Activated CD4-positive, alpha-beta T cell treated with anti-CD3 and anti-CD28 coated beads for 1 hour (primary cell): ENCODE measurements around the gene CALD1.

ENCODE experiments used
- DNase-seq: peaks from one replicate; pipeline ENCODE4 v3.0.0-alpha.2; 2020

Gene CALD1

GRCh38 chr7:134788191-134788590 lies 8.8 kb downstream of the CALD1 start:
- DNase-seq, result no peak

DNA sequence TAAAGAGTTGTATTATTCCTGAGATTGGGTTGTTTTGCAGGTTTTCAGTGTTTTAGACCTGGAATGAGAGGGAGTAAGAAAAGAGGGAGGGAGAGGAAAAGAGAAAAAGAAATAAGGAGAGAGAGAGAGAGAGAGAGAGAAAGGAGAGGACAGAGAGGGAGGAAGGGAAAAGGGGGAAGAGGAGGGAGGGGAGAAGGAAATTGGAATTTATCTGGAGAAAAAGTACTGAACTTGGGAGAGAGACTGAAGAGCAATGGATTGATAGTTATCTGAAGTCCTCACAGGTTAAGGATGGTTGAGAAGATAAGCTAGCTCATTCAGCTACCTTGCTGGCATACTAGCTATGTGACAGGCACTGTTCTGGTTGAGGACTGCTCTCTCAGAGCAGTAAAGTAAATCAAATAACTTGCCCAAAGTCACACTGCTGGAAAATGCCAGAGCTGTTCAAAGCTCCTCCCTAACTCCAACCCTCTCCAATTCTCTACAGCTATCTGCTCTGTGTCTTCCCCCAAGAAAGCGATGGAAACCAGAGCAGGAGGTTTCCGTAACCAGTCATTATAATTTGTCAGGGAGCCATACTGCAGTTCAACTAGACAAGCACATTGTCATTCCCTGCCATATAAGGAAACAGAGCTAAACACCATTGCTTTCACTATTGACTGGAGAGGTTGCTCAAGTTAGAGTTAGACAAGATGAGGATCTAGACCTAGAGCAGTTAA lies 10.7 kb downstream of the CALD1 start:
- no peak for DNase-seq

GRCh38 chr7:134792968-134793367 lies 13.5 kb downstream of the CALD1 start:
- no peak for DNase-seq

- no peak for DNase-seq
Observed at GRCh38 chr7:134795231-134795630, 15.8 kb downstream of the CALD1 start.

DNA sequence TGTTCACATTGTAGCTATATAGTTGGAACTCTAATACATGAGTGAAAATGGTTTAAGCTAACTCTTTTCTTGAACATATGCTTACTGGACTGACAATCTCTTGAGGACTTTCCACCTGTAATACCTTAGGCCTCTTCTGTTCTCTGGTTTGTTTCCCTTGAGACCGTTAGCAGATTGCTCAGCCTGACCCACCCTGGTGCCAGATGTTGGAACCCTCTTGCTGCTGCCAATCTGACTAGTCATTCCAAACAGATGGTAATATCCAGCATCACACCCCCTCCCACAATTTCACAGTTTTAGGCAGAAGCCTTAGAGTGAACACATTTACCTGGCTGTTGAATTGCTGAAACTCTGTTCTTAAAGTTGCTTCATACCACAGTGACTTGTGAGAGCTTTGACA lies 18.7 kb downstream of the CALD1 start:
- DNase-seq, result no peak

GRCh38 chr7:134799377-134799776 lies 19.9 kb downstream of the CALD1 start:
- no peak for DNase-seq

- no peak for DNase-seq
Observed at GRCh38 chr7:134802762-134803161, 23.3 kb downstream of the CALD1 start.

DNA sequence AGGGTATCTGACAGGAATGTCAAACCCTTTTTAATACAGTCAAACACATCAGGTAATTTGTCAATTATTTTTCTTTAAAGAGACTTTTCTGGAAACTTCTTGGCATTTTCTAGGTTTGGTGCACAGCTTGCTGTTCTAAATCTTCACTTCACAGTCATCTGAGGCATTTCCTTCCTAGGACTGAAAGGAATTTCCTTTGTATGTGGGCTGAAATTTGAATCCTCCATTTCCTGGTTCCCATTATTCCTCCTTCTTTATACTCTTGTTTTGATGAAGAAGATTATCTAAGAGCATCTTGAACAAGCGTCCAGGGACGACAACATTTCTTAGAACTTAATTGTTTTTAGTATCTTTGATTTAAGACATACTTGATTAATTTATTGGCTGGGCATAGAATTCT lies 24.9 kb downstream of the CALD1 start:
- DNase-seq, result no peak

GRCh38 chr7:134804854-134805253 lies 25.4 kb downstream of the CALD1 start:
- DNase-seq, result no peak

- no peak for DNase-seq
Observed at GRCh38 chr7:134806197-134806596, 26.8 kb downstream of the CALD1 start.

DNA sequence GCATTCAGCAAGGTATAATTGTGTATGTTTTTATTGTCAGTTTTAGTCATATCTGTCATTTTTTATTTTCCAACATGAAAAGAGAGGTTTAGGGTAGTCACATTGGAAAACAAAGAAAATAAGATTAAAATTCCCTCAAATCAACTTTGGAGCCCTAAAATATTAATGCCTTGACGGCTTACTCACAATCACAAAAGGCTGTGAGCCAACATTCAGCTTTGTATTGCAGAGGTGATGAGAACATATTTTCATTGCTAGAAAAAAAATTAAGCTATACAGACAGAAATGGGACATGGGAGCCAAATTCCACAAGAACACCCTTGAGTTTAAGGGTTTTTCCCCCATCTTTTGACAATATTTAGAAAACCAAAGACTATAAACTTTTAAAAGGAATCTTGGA lies 30.2 kb downstream of the CALD1 start:
- DNase-seq, result no peak

- DNase-seq, result no peak
Observed at GRCh38 chr7:134811765-134812164, 32.3 kb downstream of the CALD1 start.

DNA sequence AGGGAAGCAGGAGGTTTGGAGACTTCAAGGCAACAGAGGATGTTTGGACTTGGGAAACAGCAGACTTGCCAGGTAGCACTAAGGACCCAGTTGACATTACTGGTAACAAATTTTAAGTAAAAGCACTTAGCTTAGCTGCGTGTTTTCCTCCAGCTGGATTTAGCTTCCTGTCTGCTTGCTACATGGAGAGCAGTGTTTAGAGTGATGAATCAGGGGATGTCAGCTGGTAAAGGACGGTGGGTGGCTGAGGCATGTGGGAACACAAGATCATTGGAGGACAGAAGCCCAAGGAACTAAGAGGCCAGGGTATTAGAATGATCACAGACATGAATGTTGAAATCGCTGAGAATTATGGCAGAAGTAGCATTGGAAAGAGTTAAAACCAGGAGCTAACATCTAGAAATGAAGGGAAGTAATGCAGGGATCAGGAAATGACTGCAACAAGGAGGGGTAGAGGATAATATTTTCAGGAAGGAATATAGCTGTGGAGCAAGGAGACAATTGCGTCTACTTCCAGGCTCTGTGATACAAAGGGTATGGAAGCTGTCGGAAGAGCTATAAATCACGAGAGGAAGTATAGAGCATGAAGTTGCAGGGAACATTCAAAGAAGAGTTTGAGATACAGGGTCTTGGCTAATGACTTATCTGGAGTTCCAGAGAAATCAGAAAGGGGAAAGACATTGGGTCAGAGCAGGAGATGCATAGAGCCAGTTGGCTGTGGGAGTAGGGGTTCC lies 34.4 kb downstream of the CALD1 start:
- DNase-seq, result no peak

DNA sequence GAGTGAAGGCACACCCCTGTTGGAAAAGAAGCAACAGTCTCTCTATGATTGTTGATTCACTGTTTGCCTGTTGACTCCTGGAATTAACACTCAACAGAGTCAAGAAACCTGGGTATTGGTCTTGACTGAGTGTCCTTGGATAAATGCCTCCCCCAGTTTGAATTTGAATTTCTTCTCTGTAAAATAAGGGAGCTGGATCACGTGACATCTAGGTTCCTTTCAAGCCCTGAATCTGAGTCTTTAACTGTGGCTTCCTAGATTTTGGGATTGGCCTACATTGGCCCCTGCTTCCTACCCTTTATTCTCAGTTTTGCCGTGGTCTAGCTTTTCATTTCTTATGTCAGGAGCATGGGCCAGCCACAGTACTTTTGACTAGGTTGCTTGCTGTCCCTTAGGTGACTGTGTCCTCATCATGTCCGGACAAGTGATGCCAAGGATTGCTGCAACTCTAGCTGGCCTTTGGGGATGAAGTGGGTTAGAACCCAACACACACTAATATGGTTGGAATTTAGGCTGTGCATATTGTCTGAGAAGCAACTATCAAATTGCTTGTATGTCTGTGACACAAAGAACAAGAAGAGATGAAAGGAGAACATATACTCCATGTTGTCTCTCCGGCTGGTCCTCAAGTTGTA lies 35.4 kb downstream of the CALD1 start:
- no peak for DNase-seq

GRCh38 chr7:134818613-134819345 lies 39.3 kb downstream of the CALD1 start:
- no peak for DNase-seq

- no peak for DNase-seq
Observed at GRCh38 chr7:134819401-134819800, 40.0 kb downstream of the CALD1 start.

GRCh38 chr7:134820295-134820694 lies 40.9 kb downstream of the CALD1 start:
- no peak for DNase-seq

DNA sequence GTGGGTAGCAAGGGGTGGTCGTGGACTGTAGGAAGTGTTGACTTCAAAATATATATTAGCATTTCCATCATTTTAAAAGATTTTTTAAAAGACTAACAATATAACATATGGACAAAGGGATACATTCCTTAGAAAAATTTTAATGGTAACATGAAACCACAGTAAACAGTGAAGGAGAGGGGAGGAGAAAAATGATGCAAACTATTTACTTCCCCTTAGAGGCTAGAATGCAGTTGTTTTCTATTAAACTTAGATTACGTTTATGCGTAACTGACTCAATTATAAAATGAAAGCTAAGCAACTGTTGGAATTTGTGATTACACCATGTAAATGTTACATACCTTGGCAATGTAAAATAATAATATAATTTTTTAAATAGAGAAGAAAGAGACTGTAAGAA lies 41.3 kb downstream of the CALD1 start:
- no peak for DNase-seq

GRCh38 chr7:134823400-134823799 lies 44.0 kb downstream of the CALD1 start:
- DNase-seq, result no peak

DNA sequence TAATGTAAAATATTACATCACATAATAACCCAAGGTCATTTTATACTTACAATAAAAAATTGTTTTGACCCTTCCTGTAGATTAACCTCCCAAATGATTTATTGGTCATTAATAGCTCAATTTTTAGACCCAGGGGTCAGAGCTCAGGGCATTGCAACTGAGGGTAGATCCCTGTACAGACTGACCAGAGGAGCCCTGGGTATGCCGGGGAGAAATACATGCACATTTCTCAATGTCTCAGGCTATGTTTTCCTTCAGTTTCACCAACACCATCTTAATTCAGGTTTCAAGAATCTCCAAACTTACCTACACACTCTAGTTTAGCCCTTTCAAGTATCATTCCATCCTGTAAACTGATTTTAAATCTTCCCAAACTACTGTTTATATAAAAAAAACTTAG lies 46.2 kb downstream of the CALD1 start:
- DNase-seq, result no peak

- DNase-seq, result no peak
Observed at GRCh38 chr7:134826105-134826504, 46.7 kb downstream of the CALD1 start.

DNA sequence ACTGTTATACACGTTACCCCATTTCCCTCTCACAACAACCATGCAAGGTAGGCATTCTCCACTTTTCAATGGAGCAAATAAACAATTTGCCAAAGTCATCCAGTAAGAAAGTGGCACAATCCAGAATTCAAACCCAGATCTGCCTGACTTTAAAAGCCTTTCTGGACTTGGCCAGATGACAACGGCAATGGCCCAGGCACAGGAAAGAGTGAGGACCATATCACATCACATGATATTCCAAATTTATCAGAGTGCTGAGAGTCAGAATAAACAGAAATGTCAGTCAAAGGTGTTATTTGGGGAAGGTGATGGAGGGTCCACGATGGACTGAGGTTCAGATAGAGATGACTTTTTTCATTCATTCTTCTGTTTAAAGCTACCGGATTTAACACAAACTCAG lies 48.0 kb downstream of the CALD1 start:
- no peak for DNase-seq

- DNase-seq, result no peak
Observed at GRCh38 chr7:134827889-134828288, 48.5 kb downstream of the CALD1 start.

GRCh38 chr7:134828361-134828760 lies 48.9 kb downstream of the CALD1 start:
- DNase-seq, result no peak
